ENCODE data around the gene CDC42BPG.

- TF ChIP-seq CTCF (IDR thresholded peaks at IDR 0.05) (no peak), ZNF416 (CRISPR knock-in tag; IDR thresholded peaks at IDR 0.05) (no peak), ELF4 (CRISPR knock-in tag; IDR thresholded peaks at IDR 0.05; ENCODE audit: low read depth) (no peak), USF2 (CRISPR knock-in tag; IDR thresholded peaks at IDR 0.05) (no peak), ZNF263 (CRISPR knock-in tag; IDR thresholded peaks at IDR 0.05; ENCODE audit: low read depth) (no peak), E2F4 (CRISPR knock-in tag; IDR thresholded peaks at IDR 0.05; ENCODE audit: borderline replicate concordance, low read depth) (no peak), OVOL2 (CRISPR knock-in tag; IDR thresholded peaks at IDR 0.05; ENCODE audit: borderline replicate concordance) (no peak), NR1H2 (CRISPR knock-in tag; IDR thresholded peaks at IDR 0.05) (no peak), JUN (CRISPR knock-in tag; IDR thresholded peaks at IDR 0.05) (no peak), ERG (CRISPR knock-in tag; IDR thresholded peaks at IDR 0.05) (no peak), MAX (CRISPR knock-in tag; IDR thresholded peaks at IDR 0.05) (no peak), TCF7 (CRISPR knock-in tag; IDR thresholded peaks at IDR 0.05; ENCODE audit: low read depth) (no peak), STAT6 (CRISPR knock-in tag; conservative IDR thresholded peaks at IDR 0.05; ENCODE audit: low read depth) (no peak)
These were observed 17.0 kb downstream of the CDC42BPG start for GRCh38 chr11:64827451-64827839.
